ENCODE measurements around the gene AP1S1.
"Not testable (repeated sequence)": the region's sequence is repeated elsewhere in the genome, so short reads cannot be mapped to it uniquely, and the experiment has no call there.

Gene AP1S1

DNA sequence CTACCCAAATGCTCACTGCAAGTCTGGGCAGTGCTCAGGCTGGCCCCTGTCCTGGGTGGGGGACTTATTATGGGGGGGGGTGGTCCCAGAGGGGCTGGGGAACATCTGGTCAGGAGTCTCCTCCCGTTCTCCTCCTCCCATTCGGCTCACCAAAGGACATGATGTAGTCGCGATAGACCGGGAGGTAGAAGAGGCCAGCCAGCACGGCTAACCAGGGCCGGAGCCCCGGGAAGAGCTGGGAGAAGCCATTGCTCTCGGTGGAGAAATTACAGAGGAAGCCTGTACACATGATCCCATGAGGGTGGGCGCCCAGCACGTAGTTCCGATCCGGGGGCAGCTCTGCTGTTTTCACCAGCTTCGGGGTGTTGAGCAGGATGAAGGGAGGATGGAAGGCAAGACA is 44.2 kb downstream of the AP1S1 start:
- Histone ChIP-seq H3K4me2 (ENCODE audit: low read length) (no peak overlapping the region), H3K9ac (ENCODE audit: low read length) (no peak overlapping the region), H2AFZ (ENCODE audit: low read length) (no peak overlapping the region), H3K4me1 (ENCODE audit: insufficient read depth, low read length, severe bottlenecking) (peaks cover 2% of the 10 kb centered on the region), H3K9me2 (ENCODE audit: low read depth, low read length) (no peaks in the 10 kb centered on the region), H3K9me3 (ENCODE audit: low read length) (no peaks in the 10 kb centered on the region), H3K36me3 (ENCODE audit: insufficient read depth, low read length) (no peaks in the 10 kb centered on the region), H3K27me3 (ENCODE audit: insufficient read depth, low read length) (no peaks in the 10 kb centered on the region), H3F3A (ENCODE audit: insufficient read depth, low read length) (no peaks in the 10 kb centered on the region), H3K27ac (ENCODE audit: low read depth, low read length, poor library complexity, severe bottlenecking) (no peak overlapping the region), H4K20me1 (ENCODE audit: insufficient read depth, low read length) (no peaks in the 10 kb centered on the region), H3K4me3 (ENCODE audit: low read depth, low read length, poor library complexity, severe bottlenecking) (no peak overlapping the region), H3K79me2 (ENCODE audit: insufficient read depth, low read length) (no peaks in the 10 kb centered on the region)
- TF ChIP-seq EZH2 (IDR thresholded peaks at IDR 0.05; ENCODE audit: borderline replicate concordance, low read length): no peak
- TF ChIP-seq, protein P1, sequence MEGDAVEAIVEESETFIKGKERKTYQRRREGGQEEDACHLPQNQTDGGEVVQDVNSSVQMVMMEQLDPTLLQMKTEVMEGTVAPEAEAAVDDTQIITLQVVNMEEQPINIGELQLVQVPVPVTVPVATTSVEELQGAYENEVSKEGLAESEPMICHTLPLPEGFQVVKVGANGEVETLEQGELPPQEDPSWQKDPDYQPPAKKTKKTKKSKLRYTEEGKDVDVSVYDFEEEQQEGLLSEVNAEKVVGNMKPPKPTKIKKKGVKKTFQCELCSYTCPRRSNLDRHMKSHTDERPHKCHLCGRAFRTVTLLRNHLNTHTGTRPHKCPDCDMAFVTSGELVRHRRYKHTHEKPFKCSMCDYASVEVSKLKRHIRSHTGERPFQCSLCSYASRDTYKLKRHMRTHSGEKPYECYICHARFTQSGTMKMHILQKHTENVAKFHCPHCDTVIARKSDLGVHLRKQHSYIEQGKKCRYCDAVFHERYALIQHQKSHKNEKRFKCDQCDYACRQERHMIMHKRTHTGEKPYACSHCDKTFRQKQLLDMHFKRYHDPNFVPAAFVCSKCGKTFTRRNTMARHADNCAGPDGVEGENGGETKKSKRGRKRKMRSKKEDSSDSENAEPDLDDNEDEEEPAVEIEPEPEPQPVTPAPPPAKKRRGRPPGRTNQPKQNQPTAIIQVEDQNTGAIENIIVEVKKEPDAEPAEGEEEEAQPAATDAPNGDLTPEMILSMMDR (IDR thresholded peaks at IDR 0.05; ENCODE audit: low read length): no peak

DNA sequence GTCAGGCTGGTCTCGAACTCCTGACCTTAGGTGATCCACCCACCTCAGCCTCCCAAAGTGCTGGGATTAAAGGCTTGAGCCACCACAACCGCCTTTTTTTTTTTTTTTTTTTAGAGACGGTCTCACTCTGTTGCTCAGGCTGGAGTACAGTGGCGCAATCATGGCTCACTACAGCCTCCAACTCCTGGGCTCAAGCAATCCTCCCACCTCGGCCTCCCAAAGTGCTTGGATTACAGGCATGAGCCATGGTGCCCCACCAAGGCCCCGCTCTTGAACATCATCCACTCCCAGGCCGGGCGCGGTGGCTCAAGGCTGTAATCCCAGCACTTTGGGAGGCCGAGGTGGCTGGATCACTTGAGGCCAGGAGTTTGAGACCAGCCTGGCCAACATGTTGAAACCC is 45.2 kb downstream of the AP1S1 start:
- not testable (repeated sequence) for H3K9ac ChIP-seq (ENCODE audit: low read length); H3F3A ChIP-seq (ENCODE audit: insufficient read depth, low read length); H3K4me3 ChIP-seq (ENCODE audit: low read depth, low read length, poor library complexity, severe bottlenecking); H3K27ac ChIP-seq (ENCODE audit: low read depth, low read length, poor library complexity, severe bottlenecking); H4K20me1 ChIP-seq (ENCODE audit: insufficient read depth, low read length); H3K9me3 ChIP-seq (ENCODE audit: low read length); H3K27me3 ChIP-seq (ENCODE audit: insufficient read depth, low read length); H3K9me2 ChIP-seq (ENCODE audit: low read depth, low read length); H3K4me2 ChIP-seq (ENCODE audit: low read length); H2AFZ ChIP-seq (ENCODE audit: low read length); H3K79me2 ChIP-seq (ENCODE audit: insufficient read depth, low read length); H3K36me3 ChIP-seq (ENCODE audit: insufficient read depth, low read length)
- peaks cover 10% of the 10 kb centered on the region for H3K4me1 ChIP-seq (ENCODE audit: insufficient read depth, low read length, severe bottlenecking)

DNA sequence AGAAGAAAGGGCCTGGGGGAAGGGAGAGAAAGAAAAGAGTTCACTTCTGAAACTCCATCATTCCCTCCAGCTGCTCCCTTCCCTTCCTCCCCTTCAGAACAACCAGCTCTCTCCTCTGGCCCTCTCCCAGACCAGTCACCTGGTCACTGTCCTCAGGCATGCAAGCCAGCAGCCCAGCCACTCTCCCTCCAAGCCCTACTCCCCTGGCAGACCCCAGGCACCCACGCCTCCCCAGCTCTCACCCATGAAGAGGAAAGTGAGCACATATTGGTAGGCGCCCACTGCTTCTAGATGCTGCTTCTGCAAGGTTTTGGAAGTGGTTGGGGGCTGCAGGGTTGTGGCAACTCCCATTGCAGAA is 46.2 kb downstream of the AP1S1 start:
- H3K4me3 ChIP-seq (ENCODE audit: low read depth, low read length, poor library complexity, severe bottlenecking): no peak overlapping the region
- no peaks in the 10 kb centered on the region for H3K9me2 ChIP-seq (ENCODE audit: low read depth, low read length)
- no peaks in the 10 kb centered on the region for H3K27me3 ChIP-seq (ENCODE audit: insufficient read depth, low read length)
- peaks cover 10% of the 10 kb centered on the region for H3K4me1 ChIP-seq (ENCODE audit: insufficient read depth, low read length, severe bottlenecking)
- TF ChIP-seq EZH2 (IDR thresholded peaks at IDR 0.05; ENCODE audit: borderline replicate concordance, low read length): no peak
- TF ChIP-seq, protein P1 (IDR thresholded peaks at IDR 0.05; ENCODE audit: low read length): no peak
- H3K9ac ChIP-seq (ENCODE audit: low read length): no peak overlapping the region
- H3K4me2 ChIP-seq (ENCODE audit: low read length): no peak overlapping the region
- H3K36me3 ChIP-seq (ENCODE audit: insufficient read depth, low read length): no peaks in the 10 kb centered on the region
- no peak overlapping the region for H2AFZ ChIP-seq (ENCODE audit: low read length)
- no peaks in the 10 kb centered on the region for H3K9me3 ChIP-seq (ENCODE audit: low read length)
- H3F3A ChIP-seq (ENCODE audit: insufficient read depth, low read length): no peaks in the 10 kb centered on the region
- H3K27ac ChIP-seq (ENCODE audit: low read depth, low read length, poor library complexity, severe bottlenecking): no peak overlapping the region
- H3K79me2 ChIP-seq (ENCODE audit: insufficient read depth, low read length): no peaks in the 10 kb centered on the region
- no peaks in the 10 kb centered on the region for H4K20me1 ChIP-seq (ENCODE audit: insufficient read depth, low read length)

DNA sequence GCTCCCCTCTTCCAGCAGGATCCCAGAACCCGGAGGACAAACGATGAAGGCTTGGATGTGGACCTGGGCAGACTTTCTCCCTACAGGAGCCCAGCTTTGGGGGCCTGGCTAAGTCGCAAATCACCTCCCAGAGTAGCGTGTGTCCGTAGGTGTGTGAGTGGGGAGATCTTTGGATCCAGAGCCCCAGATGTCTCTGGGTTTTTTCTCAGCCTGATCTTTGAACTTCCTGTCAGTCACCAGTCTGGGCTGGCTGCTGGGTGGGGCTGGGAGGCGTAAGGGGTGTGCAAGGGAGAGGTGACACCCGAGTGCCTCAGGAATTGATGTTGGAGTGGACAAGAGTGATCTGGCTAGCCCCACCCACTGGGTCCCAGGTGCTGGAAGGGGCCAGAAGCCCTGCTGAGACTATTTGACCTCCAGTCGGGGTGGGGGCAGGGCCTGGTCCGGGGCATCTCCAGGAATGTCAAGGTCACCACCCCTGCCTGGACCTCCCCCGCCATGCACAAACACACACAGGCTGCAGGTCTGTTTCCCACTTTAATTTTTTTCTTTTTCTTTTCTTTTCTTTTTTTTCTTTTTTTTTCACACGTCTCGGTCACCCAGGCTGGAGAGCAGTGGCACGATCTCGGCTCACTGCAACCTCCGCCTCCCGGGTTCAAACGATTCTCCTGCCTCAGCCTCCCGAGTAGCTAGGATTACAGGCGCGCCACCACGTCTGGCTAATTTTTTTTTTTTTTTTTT is 46.8 kb downstream of the AP1S1 start, which contains the start of gene MOGAT3:
MOGAT3 (minus strand) TSS at position 175 of the 738 bp plus-strand sequence. CDS start 182 bp downstream, outside the sequence.
- Histone ChIP-seq H3K79me2 (ENCODE audit: insufficient read depth, low read length) (no peaks in the 10 kb centered on the region), H3K36me3 (ENCODE audit: insufficient read depth, low read length) (no peaks in the 10 kb centered on the region), H3K4me3 (ENCODE audit: low read depth, low read length, poor library complexity, severe bottlenecking) (no peak within 1 kb of the TSS), H3K27ac (ENCODE audit: low read depth, low read length, poor library complexity, severe bottlenecking) (no peak within 1 kb of the TSS), H3F3A (ENCODE audit: insufficient read depth, low read length) (no peaks in the 10 kb centered on the region), H3K4me2 (ENCODE audit: low read length) (no peak within 1 kb of the TSS), H4K20me1 (ENCODE audit: insufficient read depth, low read length) (no peaks in the 10 kb centered on the region), H3K4me1 (ENCODE audit: insufficient read depth, low read length, severe bottlenecking) (peaks cover 10% of the 10 kb centered on the region), H3K27me3 (ENCODE audit: insufficient read depth, low read length) (no peaks in the 10 kb centered on the region; the same call in 1 of the 2 replicates), H3K9me2 (ENCODE audit: low read depth, low read length) (no peaks in the 10 kb centered on the region), H2AFZ (ENCODE audit: low read length) (no peak within 1 kb of the TSS), H3K9ac (ENCODE audit: low read length) (no peak within 1 kb of the TSS), H3K9me3 (ENCODE audit: low read length) (no peaks in the 10 kb centered on the region)
- TF ChIP-seq, protein P1 (IDR thresholded peaks at IDR 0.05; ENCODE audit: low read length): no peak
- no peak for TF ChIP-seq EZH2 (IDR thresholded peaks at IDR 0.05; ENCODE audit: borderline replicate concordance, low read length)

Data from OCI-LY1 (cell line).